NCI-H748 (cell line): ENCODE results near the gene GIMAP4.
"Not testable (repeated sequence)": the region's sequence is repeated elsewhere in the genome, so short reads cannot be mapped to it uniquely, and the experiment has no call there.

Source experiments
- DNase-seq: peaks from one replicate; lab custom pipeline; 2025; ENCODE audit not compliant: unreplicated experiment; lab: John Stamatoyannopoulos, UW

GIMAP4 gene

DNA sequence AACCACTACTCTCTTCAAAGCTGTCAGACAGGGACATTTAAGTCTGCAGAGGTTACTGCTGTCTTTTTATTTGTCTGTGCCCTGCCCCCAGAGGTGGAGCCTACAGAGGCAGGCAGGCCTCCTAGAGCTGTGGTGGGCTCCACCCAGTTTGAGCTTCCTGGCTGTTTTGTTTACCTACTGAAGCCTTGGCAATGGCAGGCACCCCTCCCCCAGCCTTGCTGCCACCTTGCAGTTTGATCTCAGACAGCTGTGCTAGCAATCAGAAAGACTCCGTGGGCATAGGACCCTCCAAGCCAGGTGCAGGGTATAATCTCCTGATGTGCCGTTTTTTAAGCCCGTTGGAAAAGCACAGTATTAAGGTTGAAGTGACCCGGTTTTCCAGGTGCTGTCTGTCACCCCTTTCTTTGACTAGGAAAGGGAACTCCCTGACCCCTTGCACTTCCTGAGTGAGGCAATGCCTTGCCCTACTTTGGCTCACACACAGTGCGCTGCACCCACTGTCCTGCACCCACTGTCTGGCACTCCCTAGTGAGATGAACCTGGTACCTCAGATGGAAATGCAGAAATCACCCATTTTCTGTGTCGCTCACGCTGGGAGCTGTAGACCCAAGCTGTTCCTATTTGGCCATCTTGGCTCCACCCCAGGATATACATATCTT, 12.9 kb downstream of the GIMAP4 start:
- DNase-seq: not testable (repeated sequence)

DNA sequence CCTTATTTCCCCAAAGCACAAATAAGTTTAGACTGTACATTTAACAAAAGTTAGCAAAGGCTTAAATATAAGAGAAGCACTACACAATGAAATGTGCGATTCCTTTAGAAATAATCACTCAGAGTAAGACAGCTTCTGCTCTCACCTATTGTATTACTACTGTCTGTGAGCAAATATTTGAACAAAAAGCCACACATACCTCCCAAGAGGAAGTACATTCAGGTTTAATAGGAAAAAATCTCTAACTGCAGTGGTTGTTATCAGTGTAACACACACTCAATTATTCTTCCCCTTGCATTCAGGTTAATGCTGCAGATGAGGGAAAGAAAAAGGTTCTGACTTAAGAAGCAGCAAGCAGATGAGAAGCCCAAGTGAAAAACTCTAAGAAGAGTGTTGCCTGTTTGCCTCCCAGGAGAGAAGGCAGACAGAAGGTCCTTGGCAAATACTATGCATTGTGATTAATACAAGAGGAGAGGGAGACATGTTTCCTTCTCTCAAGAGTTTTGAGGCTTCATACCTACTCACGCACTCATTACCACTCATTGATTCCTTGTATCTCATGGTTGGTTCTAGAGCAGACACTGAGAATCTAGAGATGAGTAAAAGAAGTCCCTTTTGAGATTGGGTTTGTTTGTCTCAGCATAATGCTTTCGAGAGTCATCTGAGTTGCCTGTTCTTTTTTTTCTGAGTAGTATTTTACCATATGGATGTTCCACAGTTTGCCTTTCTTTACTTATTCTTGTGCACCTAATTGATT, 13.6 kb downstream of the GIMAP4 start:
- DNase-seq: no peak

DNA sequence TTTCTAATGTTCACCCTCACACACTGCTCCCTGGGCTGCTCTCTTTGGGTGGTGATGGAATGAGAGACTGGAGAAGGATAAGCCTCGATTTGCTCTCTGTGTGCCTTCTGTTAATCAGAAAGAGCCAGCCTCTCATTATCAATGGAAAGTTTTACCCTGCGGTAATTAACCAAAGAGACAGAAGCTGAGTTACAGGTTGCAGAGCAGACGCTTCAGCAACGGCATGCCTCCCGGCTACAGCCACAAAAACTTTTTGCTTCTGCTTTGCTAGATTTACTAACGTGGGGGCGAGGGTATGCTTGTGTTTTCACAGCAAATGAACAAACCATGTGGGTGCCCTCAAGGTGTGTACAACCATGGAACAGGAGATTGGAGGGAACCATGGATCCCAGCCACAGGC, 18.0 kb downstream of the GIMAP4 start:
- no peak for DNase-seq

DNA sequence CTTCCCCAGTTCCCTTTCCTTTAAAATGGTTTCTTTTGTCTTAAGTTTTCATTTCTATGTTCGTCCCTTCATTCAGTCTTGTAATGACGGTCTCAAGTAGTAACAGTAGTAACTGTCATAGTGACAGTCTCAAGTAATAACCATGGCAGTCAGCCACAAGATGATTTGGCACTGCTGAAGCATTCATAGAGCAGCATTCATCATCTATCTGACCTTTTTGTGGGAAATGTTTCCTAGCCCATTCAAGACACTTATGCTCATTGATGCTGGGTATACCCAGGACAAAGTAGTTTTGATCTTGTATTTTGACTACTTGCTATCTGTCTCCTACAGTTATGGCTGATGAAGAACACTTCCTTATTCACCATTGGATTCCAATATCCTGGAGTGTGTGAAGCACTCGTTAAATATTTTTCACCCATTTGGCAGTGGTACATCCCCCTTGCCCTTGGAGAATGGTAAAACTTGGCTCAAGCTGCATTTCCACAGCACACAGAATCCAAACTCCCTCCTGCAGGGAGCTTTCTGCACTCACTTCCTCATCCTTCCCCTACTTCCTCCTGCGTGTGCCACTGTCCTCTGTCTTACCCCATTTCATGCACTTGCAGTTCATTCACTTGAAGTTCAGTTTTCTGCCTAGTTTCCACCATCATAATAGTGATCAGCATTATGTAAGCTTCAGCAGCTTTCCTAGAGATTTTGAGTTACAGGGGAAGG, 19.0 kb downstream of the GIMAP4 start:
- DNase-seq: no peak

DNA sequence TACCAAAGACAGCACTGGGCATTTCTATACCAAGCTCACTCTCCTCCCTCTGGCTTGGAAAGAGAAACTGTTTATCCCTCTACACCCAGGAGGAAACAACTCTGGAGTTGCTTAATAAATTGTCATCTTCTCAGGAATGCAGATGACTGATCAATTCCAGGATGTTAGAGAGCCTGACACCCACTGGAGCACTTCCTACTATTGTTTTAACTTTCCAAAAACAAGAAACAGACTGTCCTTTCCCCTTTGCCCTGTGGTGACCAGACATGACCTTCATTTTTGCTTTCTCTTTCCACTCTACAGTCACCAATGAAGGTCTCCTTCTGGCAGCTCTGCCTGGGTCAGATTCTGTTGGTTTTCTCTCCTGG, 19.6 kb downstream of the GIMAP4 start:
- no peak for DNase-seq

DNA sequence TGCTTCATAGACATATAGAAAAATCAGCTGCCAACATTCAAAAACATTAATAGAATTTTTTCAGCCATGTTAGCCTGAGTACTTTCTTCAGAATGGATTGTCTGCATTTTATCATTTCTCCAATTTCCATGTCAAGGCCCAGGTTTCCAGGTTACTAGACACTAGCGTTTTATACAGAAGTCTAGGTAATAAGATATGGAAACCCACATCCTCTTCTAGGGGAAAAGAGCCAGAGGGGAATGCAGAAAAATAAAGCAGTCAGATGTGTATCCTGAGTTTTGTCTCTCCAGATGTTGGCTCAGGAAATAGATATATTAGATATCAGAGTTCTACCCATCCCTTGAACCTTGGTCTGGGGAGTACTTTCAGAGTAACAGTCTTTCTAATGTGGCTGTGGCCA, 20.4 kb downstream of the GIMAP4 start:
- DNase-seq: no peak

DNA sequence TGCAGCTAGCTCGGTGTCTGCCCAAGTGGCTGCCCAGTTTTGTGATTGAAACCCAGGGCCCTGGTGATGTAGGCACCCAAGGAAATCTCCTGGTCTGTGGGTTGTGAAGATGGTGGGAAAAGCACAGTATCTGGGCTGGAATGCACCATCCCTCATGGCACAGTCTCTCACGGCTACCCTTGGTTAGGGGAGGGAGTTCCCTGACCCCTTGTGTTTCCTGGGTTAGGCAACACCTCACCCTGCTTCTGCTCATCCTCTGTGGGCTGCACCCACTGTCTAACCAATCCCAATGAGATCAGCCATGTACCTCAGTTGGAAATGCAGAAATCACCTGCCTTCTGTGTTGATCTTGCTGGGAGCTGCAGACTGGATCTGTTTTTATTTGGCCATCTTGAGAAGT, 27.6 kb downstream of the GIMAP4 start:
- no peak for DNase-seq

DNA sequence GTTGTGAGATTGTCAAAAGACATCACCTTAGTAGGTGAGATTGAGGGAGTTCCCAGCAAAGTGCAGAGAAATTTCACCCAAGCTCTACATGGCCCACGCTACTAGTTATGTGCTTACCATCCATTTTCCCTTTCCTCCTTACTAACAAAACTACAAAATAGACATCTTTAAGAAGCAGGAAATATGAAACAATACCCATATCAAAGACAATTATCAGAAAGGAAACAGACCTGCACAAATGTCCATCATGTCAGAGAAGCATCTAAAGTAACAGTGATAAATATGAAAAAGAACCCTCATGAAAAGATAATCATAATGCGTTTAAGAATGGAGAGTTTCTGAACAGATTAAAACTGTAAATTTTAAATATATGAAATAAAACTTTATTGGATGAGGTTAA, 28.2 kb downstream of the GIMAP4 start:
- no peak for DNase-seq

DNA sequence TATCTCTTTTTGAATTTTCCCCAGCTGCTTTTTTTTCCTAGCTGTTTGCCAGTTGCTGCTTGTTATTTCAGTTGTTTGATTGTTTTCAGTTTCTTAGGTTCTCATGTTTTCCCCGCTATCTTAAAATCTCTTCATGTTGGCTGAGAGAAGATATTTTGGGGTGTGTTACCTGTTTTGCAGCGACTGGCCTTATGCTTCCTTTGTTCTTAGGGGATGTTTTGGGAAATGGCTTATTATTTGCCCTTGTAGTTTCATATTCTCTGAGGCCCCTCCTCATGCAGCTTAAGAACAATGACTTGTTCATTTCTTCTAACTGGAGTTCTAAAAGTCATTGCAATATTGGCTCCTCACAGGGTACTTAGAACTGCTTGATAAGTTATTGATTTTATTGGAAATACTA, 36.4 kb downstream of the GIMAP4 start:
- DNase-seq: not testable (repeated sequence)

DNA sequence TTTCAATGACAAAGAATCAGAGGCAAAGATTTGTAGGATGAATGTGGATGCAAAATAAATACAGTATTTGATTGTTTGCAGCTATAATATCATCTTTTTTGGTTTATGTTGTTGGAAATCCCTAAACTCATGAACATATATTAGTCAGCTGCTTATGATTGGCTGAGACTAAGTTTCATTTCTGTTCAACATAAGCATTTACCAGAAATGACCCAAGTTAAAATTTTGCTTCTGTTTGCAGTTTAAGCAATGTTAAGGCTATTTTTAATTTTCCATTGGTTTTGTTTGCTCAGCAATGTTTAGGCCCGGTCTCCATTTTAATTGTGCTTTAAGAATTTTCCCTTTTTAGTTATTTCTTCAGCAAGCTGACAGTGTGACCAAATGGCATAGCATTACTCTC, 43.0 kb downstream of the GIMAP4 start:
- DNase-seq: no peak

DNA sequence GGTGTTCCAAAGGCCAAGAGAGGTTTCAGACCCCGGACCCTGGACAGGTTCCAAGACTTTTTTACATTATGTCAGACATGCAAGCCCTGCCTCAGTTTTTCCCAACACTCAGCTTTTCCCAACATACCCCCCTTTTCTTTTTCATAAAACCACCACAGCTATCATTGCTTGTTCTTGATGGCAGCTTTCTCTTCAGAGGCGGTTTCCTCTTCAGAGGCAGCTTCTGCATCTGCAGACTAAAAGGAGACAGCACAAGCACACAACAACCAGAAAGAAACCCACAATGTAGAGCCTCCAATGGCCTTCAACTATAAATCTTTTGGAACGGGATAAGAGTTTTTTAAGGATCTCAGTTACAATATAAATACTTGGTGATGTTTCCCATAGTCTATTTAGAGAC, 45.7 kb downstream of the GIMAP4 start:
- DNase-seq: no peak

DNA sequence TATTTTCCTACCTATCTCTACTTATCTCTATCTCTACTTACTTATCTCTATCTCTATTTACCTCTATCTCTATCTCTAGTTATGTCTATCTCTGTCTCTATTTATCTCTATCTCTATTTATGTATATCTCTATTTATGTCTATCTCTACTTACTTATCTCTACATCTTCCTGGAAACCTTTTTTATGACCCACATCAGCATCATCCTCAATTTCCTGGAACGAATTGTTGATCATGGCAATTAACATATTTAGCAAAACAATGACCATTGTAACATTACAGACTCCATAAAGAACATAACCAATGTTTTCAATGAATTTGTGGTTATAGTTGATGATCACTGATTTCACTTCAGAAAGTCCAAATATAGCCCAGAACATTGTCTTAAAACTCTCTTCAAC, 46.7 kb downstream of the GIMAP4 start:
- DNase-seq: no peak

DNA sequence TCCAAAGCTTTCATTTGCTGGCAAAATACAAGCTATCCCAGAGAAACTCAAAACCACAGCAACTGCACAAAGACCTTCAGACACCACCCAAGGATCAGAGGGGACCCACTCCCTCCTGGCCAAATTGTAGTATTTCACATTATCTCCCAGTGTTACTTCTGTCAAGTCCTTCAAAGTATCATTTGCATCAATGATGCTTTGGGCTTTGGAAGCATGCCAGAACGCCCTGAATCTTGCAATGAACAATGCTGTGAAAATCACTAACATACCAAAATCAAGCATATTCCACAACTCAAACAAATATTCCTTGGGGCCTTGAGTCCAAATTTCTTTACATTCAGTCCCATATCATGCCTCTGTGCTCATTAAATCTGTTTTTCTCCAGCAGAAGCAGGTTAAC, 47.2 kb downstream of the GIMAP4 start:
- DNase-seq: not testable (repeated sequence)

DNA sequence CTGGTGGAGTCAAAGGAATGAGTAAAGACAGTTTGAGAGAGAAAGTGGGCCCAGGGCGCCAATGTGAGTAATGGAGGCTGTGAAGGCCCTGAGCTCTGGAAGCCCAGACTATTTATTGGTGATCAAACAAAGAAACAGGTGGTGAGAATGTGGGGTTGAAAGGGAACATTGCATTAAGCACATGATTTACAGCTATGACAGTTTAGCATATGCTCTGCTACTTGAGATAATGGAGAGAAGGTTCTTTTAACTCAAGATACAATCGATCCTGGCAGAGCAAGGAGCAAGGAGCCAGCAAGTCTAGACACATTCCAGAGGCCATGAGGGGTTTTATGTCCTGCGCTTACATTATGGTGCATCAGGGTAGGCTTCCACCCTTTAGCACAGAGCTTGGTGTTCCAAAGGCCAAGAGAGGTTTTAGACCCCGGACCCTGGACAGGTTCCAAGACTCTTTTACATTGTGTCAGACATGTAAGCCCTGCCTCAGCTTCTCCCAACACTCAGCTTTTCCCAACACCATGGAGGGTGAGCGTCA, 48.1 kb downstream of the GIMAP4 start:
- DNase-seq: not testable (repeated sequence)

DNA sequence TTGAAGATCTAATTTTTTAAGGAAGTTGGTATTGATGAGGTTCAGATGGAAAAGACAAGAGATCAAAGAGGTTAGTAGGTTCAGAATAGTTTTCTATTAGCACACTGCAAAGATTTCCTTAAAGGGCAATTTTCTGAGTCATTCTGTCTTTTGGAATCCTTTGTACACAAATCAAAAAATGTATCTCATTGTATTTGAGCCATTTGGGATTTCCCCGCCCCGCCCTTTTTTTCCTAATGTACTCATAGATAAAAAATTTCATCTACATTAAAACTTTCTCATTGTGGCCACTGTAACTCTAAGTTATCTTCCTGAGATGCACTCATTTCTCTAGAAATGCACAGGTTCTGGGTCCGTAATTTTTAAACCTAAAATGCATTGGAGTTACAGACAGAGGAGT, 52.9 kb downstream of the GIMAP4 start:
- no peak for DNase-seq

DNA sequence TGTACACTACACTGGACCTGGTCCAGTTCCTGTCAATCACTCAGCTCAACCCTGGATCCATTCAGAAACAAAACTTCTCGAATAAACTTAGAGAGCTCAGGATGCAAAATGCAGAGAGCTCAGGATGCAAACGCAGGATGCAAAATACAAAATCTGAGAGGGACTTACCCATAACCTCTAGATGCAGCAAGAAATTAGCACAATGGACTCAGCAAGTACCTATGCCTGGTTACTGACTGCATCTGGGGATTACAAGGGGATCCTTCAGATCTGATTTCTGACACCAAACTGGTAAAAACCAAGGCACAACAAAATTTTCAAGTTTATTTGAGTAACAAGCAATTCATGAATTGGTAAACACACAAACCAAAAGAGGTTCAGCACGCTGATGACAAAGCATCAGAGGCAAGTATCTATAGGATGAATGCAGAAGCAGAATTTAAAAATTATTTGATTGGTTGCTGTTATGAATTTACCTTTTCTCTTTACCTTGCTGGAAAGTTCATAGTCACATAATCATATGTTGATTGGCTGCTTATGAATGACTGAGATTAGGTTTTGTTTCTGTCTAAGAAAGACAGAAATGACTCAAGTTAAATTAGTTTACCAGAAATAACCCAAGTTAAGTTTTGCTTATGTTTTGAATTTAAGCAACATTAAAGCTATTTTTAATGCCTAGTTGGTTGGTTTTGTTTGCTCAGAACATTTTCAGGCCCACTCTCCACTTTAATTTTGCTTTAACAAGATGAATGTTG, 53.6 kb downstream of the GIMAP4 start:
- no peak for DNase-seq

DNA sequence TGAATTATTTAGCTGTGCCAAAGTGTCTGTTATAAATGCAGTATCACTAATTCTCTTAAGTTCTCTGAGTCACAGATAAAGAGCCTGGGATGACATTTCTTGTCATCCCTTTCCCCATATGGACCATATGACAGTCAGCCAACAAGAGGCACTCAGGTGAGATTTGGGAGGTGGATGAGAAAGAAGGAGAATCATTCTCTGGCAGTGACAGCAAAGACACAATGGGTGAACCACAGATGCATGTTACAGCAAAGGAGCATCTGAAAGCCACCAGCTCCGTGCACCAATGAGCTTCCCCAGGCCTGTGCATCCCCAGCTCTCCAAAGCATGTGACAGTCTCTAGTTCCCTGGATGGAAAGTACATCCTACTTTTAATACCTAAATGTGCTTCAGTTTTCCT, 54.2 kb downstream of the GIMAP4 start:
- DNase-seq: no peak
